DOHH2 (cell line): ENCODE data around the gene RAB31.

Experiments used
- H3F3A ChIP-seq: fragments of 200-600 bp; sonication (generic), shearing (Covaris generic); 2 replicates; pipeline ENCODE4 v1.6.0; 2016; ENCODE audit warnings: antibody characterized with exemption, mild to moderate bottlenecking; ENCODE audit not compliant: control insufficient read depth, insufficient read depth
- H3K27ac ChIP-seq: fragments of 200-600 bp; sonication (generic); 2 replicates; pipeline ENCODE4 v1.5.1; 2014; ENCODE audit warnings: low read depth, mild to moderate bottlenecking, low read length, moderate library complexity
- H3K27me3 ChIP-seq: fragments of 200-600 bp; sonication (generic); 2 replicates; pipeline ENCODE4 v1.6.1; 2014; ENCODE audit warnings: mild to moderate bottlenecking, low read length, mixed read lengths; ENCODE audit not compliant: control insufficient read depth
- H3K36me3 ChIP-seq: fragments of 200-600 bp; sonication (generic); 2 replicates; pipeline ENCODE4 v1.6.1; 2014; ENCODE audit warnings: mild to moderate bottlenecking, low read length, moderate library complexity, mixed read lengths; ENCODE audit not compliant: control insufficient read depth
- H3K4me1 ChIP-seq: fragments of 200-600 bp; sonication (generic); 2 replicates; pipeline ENCODE4 v1.6.1; 2014; ENCODE audit warnings: mild to moderate bottlenecking, low read length, mixed read lengths; ENCODE audit not compliant: control insufficient read depth
- H3K4me2 ChIP-seq: fragments of 200-600 bp; sonication (generic); 2 replicates; pipeline ENCODE4 v1.6.0; 2014; ENCODE audit warnings: mild to moderate bottlenecking, low read length, moderate library complexity
- H3K4me3 ChIP-seq: fragments of 200-600 bp; sonication (generic); 2 replicates; pipeline ENCODE4 v1.5.1; 2014; ENCODE audit warnings: mild to moderate bottlenecking, low read length, mixed read lengths
- H3K79me2 ChIP-seq: fragments of 200-600 bp; sonication (generic); 2 replicates; pipeline ENCODE4 v1.6.1; 2014; ENCODE audit warnings: mild to moderate bottlenecking, low read length, mixed read lengths; ENCODE audit not compliant: control insufficient read depth
- H3K9me2 ChIP-seq: fragments of 200-600 bp; sonication (generic); replicated peaks from 2 replicates; pipeline ENCODE4 v1.6.1; 2014; ENCODE audit warnings: mild to moderate bottlenecking, low read length, mixed read lengths; ENCODE audit not compliant: control insufficient read depth
- H3K9me3 ChIP-seq: fragments of 200-600 bp; sonication (generic); 2 replicates; pipeline ENCODE4 v1.6.1; 2014; ENCODE audit warnings: antibody characterized with exemption, low read length, mixed read lengths; ENCODE audit not compliant: control insufficient read depth, insufficient read depth
- H4K20me1 ChIP-seq: fragments of 200-600 bp; sonication (generic); 2 replicates; pipeline ENCODE4 v1.6.0; 2014; ENCODE audit warnings: low read depth, mild to moderate bottlenecking, antibody characterized with exemption, low read length, moderate library complexity; ENCODE audit not compliant: control insufficient read depth, insufficient read depth
- CTCF ChIP-seq: fragments of 200-600 bp; sonication (generic); IDR thresholded peaks from one replicate; pipeline ENCODE4 v1.5.1; 2014; ENCODE audit warnings: antibody characterized with exemption, mild to moderate bottlenecking, low read depth, low read length; ENCODE audit not compliant: poor library complexity, severe bottlenecking
- EZH2phosphoT487 ChIP-seq: fragments of 200-600 bp; sonication (generic); IDR thresholded peaks from 2 replicates; pipeline ENCODE4 v1.6.1; 2017; ENCODE audit warnings: borderline replicate concordance, mild to moderate bottlenecking, antibody characterized with exemption, low read length, moderate library complexity, mixed read lengths

The RAB31 gene

GRCh38 chr18:9696701-9697100 lies 11.4 kb upstream of the RAB31 start:
- Histone ChIP-seq H3K4me2 (no peak overlapping the region), H3K27ac (no peak overlapping the region), H3F3A (no peaks in the 10 kb centered on the region), H3K9me2 (no peaks in the 10 kb centered on the region), H3K4me1 (peaks cover 4% of the 10 kb centered on the region), H3K4me3 (no peak overlapping the region), H3K27me3 (no peaks in the 10 kb centered on the region), H3K79me2 (no peaks in the 10 kb centered on the region), H3K9me3 (no peaks in the 10 kb centered on the region), H4K20me1 (no peaks in the 10 kb centered on the region), H3K36me3 (no peaks in the 10 kb centered on the region)
- TF ChIP-seq CTCF, result no peak
- TF ChIP-seq EZH2phosphoT487, result no peak

GRCh38 chr18:9697121-9697520 lies 11.0 kb upstream of the RAB31 start:
- H3K79me2 ChIP-seq, result no peaks in the 10 kb centered on the region
- no peak for TF ChIP-seq EZH2phosphoT487
- no peak for TF ChIP-seq CTCF
- peaks cover 8% of the 10 kb centered on the region for H3K4me1 ChIP-seq
- no peak overlapping the region for H3K4me2 ChIP-seq
- H3K4me3 ChIP-seq, result no peak overlapping the region
- H3K36me3 ChIP-seq, result no peaks in the 10 kb centered on the region
- H4K20me1 ChIP-seq, result no peaks in the 10 kb centered on the region
- H3K9me2 ChIP-seq, result no peaks in the 10 kb centered on the region
- no peaks in the 10 kb centered on the region for H3F3A ChIP-seq
- H3K27ac ChIP-seq, result no peak overlapping the region
- no peaks in the 10 kb centered on the region for H3K27me3 ChIP-seq
- H3K9me3 ChIP-seq, result no peaks in the 10 kb centered on the region

GRCh38 chr18:9698497-9698896 lies 9.6 kb upstream of the RAB31 start:
- Histone ChIP-seq H3K4me3 (no peak overlapping the region), H3K79me2 (no peaks in the 10 kb centered on the region), H4K20me1 (no peaks in the 10 kb centered on the region), H3K27ac (no peak overlapping the region), H3K36me3 (no peaks in the 10 kb centered on the region), H3K9me3 (no peaks in the 10 kb centered on the region), H3K9me2 (no peaks in the 10 kb centered on the region), H3K27me3 (peaks cover 3% of the 10 kb centered on the region), H3K4me2 (no peak overlapping the region), H3F3A (no peaks in the 10 kb centered on the region), H3K4me1 (peaks cover 13% of the 10 kb centered on the region)
- no peak for TF ChIP-seq EZH2phosphoT487
- no peak for TF ChIP-seq CTCF

GRCh38 chr18:9700261-9700796 lies 7.8 kb upstream of the RAB31 start:
- Histone ChIP-seq H3K27me3 (peaks cover 21% of the 10 kb centered on the region), H3K9me3 (no peaks in the 10 kb centered on the region), H3K4me3 (no peak overlapping the region), H3F3A (no peaks in the 10 kb centered on the region), H3K79me2 (no peaks in the 10 kb centered on the region), H3K27ac (no peak overlapping the region), H3K9me2 (no peaks in the 10 kb centered on the region), H3K36me3 (no peaks in the 10 kb centered on the region), H3K4me2 (no peak overlapping the region), H3K4me1 (peaks cover 13% of the 10 kb centered on the region), H4K20me1 (no peaks in the 10 kb centered on the region)
- TF ChIP-seq CTCF (no peak), EZH2phosphoT487 (no peak)
